ENCODE data around the gene TFAP2C. TPM values are rescaled to one million over a fixed set of nuclear protein-coding genes. Genes with fewer than 3 reads are reported as not detected.
"Not testable (repeated sequence)": the region's sequence is repeated elsewhere in the genome, so short reads cannot be mapped to it uniquely, and the experiment has no call there.

The TFAP2C gene
- total RNA-seq, 1 experiment from 2014 or later, result 7.2 TPM

GRCh38 chr20:56653211-56653610, 24.1 kb downstream of the TFAP2C start:
- no peak for DNase-seq (ENCODE audit: low spot score)

- no peak for DNase-seq (ENCODE audit: low spot score)
Observed at GRCh38 chr20:56656632-56657031, 27.5 kb downstream of the TFAP2C start.

- DNase-seq (ENCODE audit: low spot score), result no peak
Observed at GRCh38 chr20:56657879-56658278, 28.8 kb downstream of the TFAP2C start.

GRCh38 chr20:56658341-56658947, 29.3 kb downstream of the TFAP2C start:
- DNase-seq (ENCODE audit: low spot score), result not testable (repeated sequence)

GRCh38 chr20:56663660-56664059, 34.6 kb downstream of the TFAP2C start:
- DNase-seq (ENCODE audit: low spot score), result no peak

GRCh38 chr20:56664796-56665195, 35.7 kb downstream of the TFAP2C start:
- no peak for DNase-seq (ENCODE audit: low spot score)

GRCh38 chr20:56665806-56666205, 36.7 kb downstream of the TFAP2C start:
- no peak for DNase-seq (ENCODE audit: low spot score)

- no peak for DNase-seq (ENCODE audit: low spot score)
Observed at GRCh38 chr20:56673450-56673849, 44.3 kb downstream of the TFAP2C start.

- no peak for DNase-seq (ENCODE audit: low spot score)
Observed at GRCh38 chr20:56676001-56676400, 46.9 kb downstream of the TFAP2C start.

GRCh38 chr20:56676679-56677078, 47.6 kb downstream of the TFAP2C start:
- no peak for DNase-seq (ENCODE audit: low spot score)

- no peak for DNase-seq (ENCODE audit: low spot score)
Observed at GRCh38 chr20:56683077-56683865, 54.2 kb downstream of the TFAP2C start.

- no peak for DNase-seq (ENCODE audit: low spot score)
Observed at GRCh38 chr20:56685879-56686278, 56.8 kb downstream of the TFAP2C start.

GRCh38 chr20:56687061-56687460, 58.0 kb downstream of the TFAP2C start:
- no peak for DNase-seq (ENCODE audit: low spot score)

GRCh38 chr20:56688106-56688505, 59.0 kb downstream of the TFAP2C start:
- no peak for DNase-seq (ENCODE audit: low spot score)

Other genes with a start within 250 kb of the TFAP2C start
- 97.8 and 119 TPM in 2 replicates for gene AURKA, start 237.1 kb upstream of the TFAP2C start, total RNA-seq (2014; rRNA removed; shearing (Covaris generic))
- 60.8 and 69.9 TPM in 2 replicates for gene CSTF1, start 236.7 kb upstream of the TFAP2C start, total RNA-seq (2014; rRNA removed; shearing (Covaris generic))
- gene CASS4, start 217.0 kb upstream of the TFAP2C start, total RNA-seq (2014; rRNA removed; shearing (Covaris generic)), result 0.06 and 0.10 TPM in 2 replicates
- 70.0 and 71.4 TPM in 2 replicates for gene RTF2, start 160.7 kb upstream of the TFAP2C start, total RNA-seq (2014; rRNA removed; shearing (Covaris generic))
- gene FAM209A, start 104.6 kb upstream of the TFAP2C start, total RNA-seq (2014; rRNA removed; shearing (Covaris generic)), result not detected in 2 replicates
- not detected in 2 replicates for gene FAM209B, start 96.1 kb upstream of the TFAP2C start, total RNA-seq (2014; rRNA removed; shearing (Covaris generic))